HepG2 (cell line): ENCODE measurements around the gene COA3. TPM values are rescaled to one million over a fixed set of nuclear protein-coding genes. Genes with fewer than 3 reads are reported as not detected.

ENCODE experiments used
- ATAC-seq: fragments of 200-7000 bp; cut with Tn5 transposase; 3 replicates; pipeline ENCODE4 v1.9.1; 2020; ENCODE audit warnings: mild to moderate bottlenecking, moderate library complexity
- BruUV-seq: library from RNA; stranded (reverse); fragments of 400-500 nt; replicated peaks from 2 replicates; lab custom pipeline; 2021; lab: Mats Ljungman, UMichigan
- CTCF ChIA-PET: fragments of 300-600 bp; formaldehyde crosslinking; extraction: SDS; loops from one replicate; lab custom pipeline; 2021; ENCODE audit warnings: low total read pairs, inconsistent platforms, low intra/inter-chr PET ratio; lab: Yijun Ruan, JAX
- POLR2A ChIA-PET: fragments of 350-600 bp; sonication (Branson Sonifier 250); formaldehyde crosslinking; loops from one replicate; lab custom pipeline; 2020; ENCODE audit warnings: antibody characterized with exemption, inconsistent platforms; lab: Yijun Ruan, JAX
- DNase-seq: peaks from one replicate; pipeline ENCODE4 v3.0.0-alpha.2; 2015; ENCODE audit warnings: low spot score
- FAIRE-seq: peaks from 3 replicates; lab custom pipeline; 2011; peaks lifted over from hg19 to GRCh38; lab: Jason Lieb, UNC
- H2AFZ ChIP-seq: one replicate; pipeline ENCODE4 v1.6.1; 2011; ENCODE audit warnings: low read length, inconsistent platforms
- H3K27ac ChIP-seq: fragments of 300-600 bp; 3 replicates; pipeline ENCODE4 v1.8.0; 2011; ENCODE audit warnings: mixed run types, mild to moderate bottlenecking, mixed read lengths, low read length, inconsistent platforms; ENCODE audit not compliant: insufficient read depth; ENCODE audit errors: extremely low read length
- H3K27me3 ChIP-seq, 2 experiments: fragments of 200-600 bp in 1 of 2; 2 replicates in 1 of 2; 3 replicates in 1 of 2; pipeline versions ENCODE4 v1.6.0 to v1.8.0; 2011; ENCODE audit warnings: low read length in 2 of 2, mild to moderate bottlenecking in 2 of 2, moderate library complexity in 2 of 2, inconsistent platforms in 1 of 2; ENCODE audit not compliant: insufficient read depth in 2 of 2, control insufficient read depth in 1 of 2
- H3K36me3 ChIP-seq, 2 experiments: fragments of 200-600 bp in 1 of 2; replicated peaks in 1 of 2; 2 replicates in 1 of 2; 3 replicates in 1 of 2; pipeline versions ENCODE4 v1.5.1 to v1.8.0; 2011; ENCODE audit warnings: low read length in 2 of 2, inconsistent platforms in 1 of 2; ENCODE audit not compliant: insufficient read depth in 2 of 2, control insufficient read depth in 1 of 2
- H3K4me1 ChIP-seq: 2 replicates; pipeline ENCODE4 v1.5.1; 2012; ENCODE audit warnings: low read length, inconsistent platforms; ENCODE audit not compliant: insufficient read depth
- H3K4me2 ChIP-seq: 2 replicates; pipeline ENCODE4 v1.6.0; 2011; ENCODE audit warnings: low read depth, low read length, inconsistent platforms
- H3K4me3 ChIP-seq, 3 experiments: fragments of 200-600 bp in 1 of 3; sonication (generic), shearing (Covaris generic) in 1 of 3; replicated peaks in 1 of 3; 2 replicates each; pipeline ENCODE4 v1.5.1; 2011 to 2016; ENCODE audit warnings: low read length in 3 of 3, inconsistent platforms in 2 of 3, low read depth in 2 of 3, mild to moderate bottlenecking in 2 of 3, control low read depth in 1 of 3, mixed read lengths in 1 of 3; ENCODE audit not compliant: insufficient read depth in 1 of 3
- H3K79me2 ChIP-seq: one replicate; pipeline ENCODE4 v1.6.1; 2011; ENCODE audit warnings: low read length, inconsistent platforms; ENCODE audit not compliant: insufficient read depth
- H3K9ac ChIP-seq: 2 replicates; pipeline ENCODE4 v1.6.0; 2011; ENCODE audit warnings: mild to moderate bottlenecking, low read depth, low read length, inconsistent platforms; ENCODE audit not compliant: insufficient read depth
- H3K9me3 ChIP-seq: 2 replicates; pipeline ENCODE4 v1.5.1; 2012; ENCODE audit warnings: mild to moderate bottlenecking, low read length
- H4K20me1 ChIP-seq: 2 replicates; pipeline ENCODE4 v1.6.0; 2011; ENCODE audit warnings: inconsistent platforms, mild to moderate bottlenecking, low read length, moderate library complexity; ENCODE audit not compliant: insufficient read depth
- AKAP8 ChIP-seq: sonication (generic); formaldehyde crosslinking; IDR thresholded peaks from 2 replicates; pipeline ENCODE4 v1.5.1; 2020; ENCODE audit warnings: mild to moderate bottlenecking, missing genetic modification reagents
- ARHGAP35 ChIP-seq: sonication (generic); formaldehyde crosslinking; IDR thresholded peaks from 2 replicates; pipeline ENCODE4 v1.9.0; 2022; ENCODE audit warnings: mild to moderate bottlenecking, inconsistent platforms, moderate library complexity, missing genetic modification reagents, borderline replicate concordance
- BHLHE40 ChIP-seq: IDR thresholded peaks from 2 replicates; pipeline ENCODE4 v1.6.1; 2011; ENCODE audit warnings: low read length, improper control_type of control experiment
- KAT8 ChIP-seq: IDR thresholded peaks from 2 replicates; pipeline ENCODE4 v1.6.1; 2016; ENCODE audit warnings: missing genetic modification reagents, missing compliant biosample characterization
- KDM2A ChIP-seq: sonication (generic); formaldehyde crosslinking; IDR thresholded peaks from 2 replicates; pipeline ENCODE4 v1.4.0; 2020; ENCODE audit warnings: low read depth, missing genetic modification reagents, borderline replicate concordance
- KDM3A ChIP-seq: IDR thresholded peaks from 2 replicates; pipeline ENCODE4 v1.6.1; 2018; ENCODE audit warnings: low read depth, missing compliant biosample characterization
- NFATC3 ChIP-seq: sonication (generic); formaldehyde crosslinking; IDR thresholded peaks from 2 replicates; pipeline ENCODE4 v1.5.1; 2020; ENCODE audit warnings: mild to moderate bottlenecking, missing genetic modification reagents
- POLR2AphosphoS5 ChIP-seq: IDR thresholded peaks from 2 replicates; pipeline ENCODE4 v1.6.1; 2012; ENCODE audit warnings: low read depth, low read length
- SSRP1 ChIP-seq: IDR thresholded peaks from 2 replicates; pipeline ENCODE4 v1.6.1; 2016; ENCODE audit warnings: control low read depth
- TARDBP ChIP-seq: sonication (generic); formaldehyde crosslinking; IDR thresholded peaks from 2 replicates; pipeline ENCODE4 v1.8.0; 2022; ENCODE audit warnings: mild to moderate bottlenecking, missing genetic modification reagents
- TCF7 ChIP-seq: sonication (generic); IDR thresholded peaks from 2 replicates; pipeline ENCODE4 v1.6.1; 2016; ENCODE audit warnings: antibody characterized with exemption, low read depth
- ZBTB1 ChIP-seq: sonication (generic); formaldehyde crosslinking; IDR thresholded peaks from 2 replicates; pipeline ENCODE4 v1.4.0; 2020; ENCODE audit warnings: missing genetic modification reagents, borderline replicate concordance
- ZNF20 ChIP-seq: sonication (generic); formaldehyde crosslinking; IDR thresholded peaks from 2 replicates; pipeline ENCODE4 v1.4.0; 2020; ENCODE audit warnings: mild to moderate bottlenecking, moderate library complexity, missing genetic modification reagents
- ZNF224 ChIP-seq: sonication (generic); formaldehyde crosslinking; IDR thresholded peaks from 2 replicates; pipeline ENCODE4 v1.5.0; 2020; ENCODE audit warnings: mild to moderate bottlenecking, missing genetic modification reagents
- ZNF33A ChIP-seq: sonication (generic); formaldehyde crosslinking; IDR thresholded peaks from 2 replicates; pipeline ENCODE4 v1.5.1; 2020; ENCODE audit warnings: missing genetic modification reagents, mild to moderate bottlenecking, moderate library complexity, borderline replicate concordance
- ZNF550 ChIP-seq: sonication (generic); formaldehyde crosslinking; IDR thresholded peaks from 2 replicates; pipeline ENCODE4 v1.4.0; 2020; ENCODE audit warnings: mild to moderate bottlenecking, missing genetic modification reagents, borderline replicate concordance
- WGBS: methylation state at CpG from one replicate; pipeline ENCODE4 v1.1.6; 2017; ENCODE audit warnings: low lambda C conversion rate; 5-methylcytosine and 5-hydroxymethylcytosine counted together
- in situ Hi-C: cut with HindIII; loops from 2 replicates; pipeline ENCODE4 v1.10.0; 2017; ENCODE audit warnings: low pct_unique_long_range_greater_than_20kb; ENCODE audit not compliant: extremely low pct_ligation_motif_present
- intact Hi-C: fragments of 100-400 bp; cut with micrococcal nuclease; formaldehyde crosslinking; loops from one replicate; pipeline ENCODE4 v1.10.0; 2022; ENCODE audit not compliant: unreplicated experiment
- polyA plus RNA-seq, 8 experiments: library from polyadenylated mRNA; depleted of rRNA in 3 of 8; stranded (reverse) in 7 of 8; unstranded in 1 of 8; fragments of >200 nt; fragmentation: Illumina TruSeq in 4 of 8; extraction: Trizol in 4 of 8; gene quantifications; 2 replicates each; pipeline versions ENCODE4 v1.2.1 to v1.2.3, GENCODE V29; 2011 to 2016; ENCODE audit warnings: low read depth in 4 of 8, missing spikeins in 1 of 8, mixed read lengths in 1 of 8; ENCODE audit not compliant: insufficient read depth in 1 of 8
- total RNA-seq, 5 experiments: library from RNA; depleted of rRNA; stranded (reverse); fragments of >200 nt; fragmentation: Illumina TruSeq; extraction: Trizol; gene quantifications; 2 replicates each; pipeline ENCODE4 v1.2.3, GENCODE V29; 2016; ENCODE audit warnings: low read depth in 1 of 5
- TF ChIP-seq, protein P1 (sequence below): sonication (generic); formaldehyde crosslinking; conservative IDR thresholded peaks from 2 replicates; pipeline ENCODE4 v1.8.0; 2022; ENCODE audit warnings: low read depth, missing genetic modification reagents
- TF ChIP-seq, protein P2 (sequence below): sonication (generic); formaldehyde crosslinking; IDR thresholded peaks from 2 replicates; pipeline ENCODE4 v1.8.0; 2022; ENCODE audit warnings: mild to moderate bottlenecking, missing genetic modification reagents; ENCODE audit not compliant: insufficient replicate concordance
- TF ChIP-seq, protein P3 (sequence below): sonication (generic); formaldehyde crosslinking; IDR thresholded peaks from 2 replicates; pipeline ENCODE4 v1.4.0; 2020; ENCODE audit warnings: mild to moderate bottlenecking, missing genetic modification reagents
- TF ChIP-seq, protein P4 (sequence below): fragments of 450-650 bp; IDR thresholded peaks from 2 replicates; pipeline ENCODE4 v1.6.1; 2016

The COA3 gene
- total and polyA plus RNA-seq, 2 of the 13 experiments (the other 11 are each of a cell fraction or from before 2014, with no cell fraction given): 133 to 202 TPM

DNA sequence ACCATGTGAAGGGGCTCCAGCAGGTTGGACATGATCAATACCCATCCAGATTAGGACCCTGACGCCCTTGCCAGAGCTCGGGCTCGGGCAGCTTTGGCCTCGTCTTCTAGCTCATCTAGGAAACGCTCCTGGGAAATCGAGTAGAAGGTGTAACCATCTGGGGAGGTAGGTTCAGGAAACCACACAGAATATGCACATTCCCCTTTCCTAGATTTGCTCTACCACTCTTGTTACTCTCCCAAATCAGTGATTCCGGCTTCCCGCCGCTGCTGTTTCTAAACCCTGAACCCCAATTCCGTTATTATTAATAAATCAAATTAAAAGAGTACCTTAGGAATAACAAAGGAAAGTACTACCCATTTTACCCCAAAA lies 507 bp downstream of the COA3 start:
- WGBS: under 1% methylated on average over 10 of the region's 10 CpGs
- ChIA-PET POLR2A (interaction anchor here (0.6 to 12.5 kb wide), 40 partner anchors 9 to 518 kb away, joined by 3 to 278 read pairs (median 4); partner anchors contain the start of genes BECN1, EZH1, PLEKHH3 and PSMC3IP), CTCF (no interaction called here)
- DNase-seq: no peak
- H3K79me2 ChIP-seq: peaks cover 19% of the 10 kb centered on the region
- peak overlapping the region; percentile 88 to 94 (median 94) for H3K4me3 ChIP-seq
- H2AFZ ChIP-seq: no peak overlapping the region
- intact Hi-C loops: loop anchor here (2.0 kb wide), 1 partner anchor 27 kb away; the partner anchor contains the start of gene BECN1
- H4K20me1 ChIP-seq: no peaks in the 10 kb centered on the region
- no peak for FAIRE-seq
- peak; percentile 2; the same call in 2 of the 3 replicates for ATAC-seq
- no peaks in the 10 kb centered on the region for H3K9me3 ChIP-seq
- H3K4me1 ChIP-seq: peaks cover 51% of the 10 kb centered on the region
- H3K27me3 ChIP-seq: no peaks in the 10 kb centered on the region; a peak in 2 of 5 replicates
- H3K9ac ChIP-seq: peak overlapping the region; percentile 94
- peak overlapping the region; percentile 100 for H3K4me2 ChIP-seq
- H3K27ac ChIP-seq: peak overlapping the region; percentile 88
- in situ Hi-C loops: no loop called here
- no TSS peak for BruUV-seq
- H3K36me3 ChIP-seq: peaks cover 0 to 2% of the 10 kb centered on the region in 2 experiments; a peak in 3 of 5 replicates
- no peak for TF ChIP-seq SSRP1 (CRISPR knock-in tag)
- TF ChIP-seq ZNF33A (CRISPR knock-in tag): no peak
- TF ChIP-seq ZNF20 (CRISPR knock-in tag): no peak
- no peak for TF ChIP-seq TCF7
- TF ChIP-seq, protein P1, sequence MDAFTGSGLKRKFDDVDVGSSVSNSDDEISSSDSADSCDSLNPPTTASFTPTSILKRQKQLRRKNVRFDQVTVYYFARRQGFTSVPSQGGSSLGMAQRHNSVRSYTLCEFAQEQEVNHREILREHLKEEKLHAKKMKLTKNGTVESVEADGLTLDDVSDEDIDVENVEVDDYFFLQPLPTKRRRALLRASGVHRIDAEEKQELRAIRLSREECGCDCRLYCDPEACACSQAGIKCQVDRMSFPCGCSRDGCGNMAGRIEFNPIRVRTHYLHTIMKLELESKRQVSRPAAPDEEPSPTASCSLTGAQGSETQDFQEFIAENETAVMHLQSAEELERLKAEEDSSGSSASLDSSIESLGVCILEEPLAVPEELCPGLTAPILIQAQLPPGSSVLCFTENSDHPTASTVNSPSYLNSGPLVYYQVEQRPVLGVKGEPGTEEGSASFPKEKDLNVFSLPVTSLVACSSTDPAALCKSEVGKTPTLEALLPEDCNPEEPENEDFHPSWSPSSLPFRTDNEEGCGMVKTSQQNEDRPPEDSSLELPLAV: no peak
- TF ChIP-seq ARHGAP35 (CRISPR knock-in tag): no peak
- TF ChIP-seq KAT8 (CRISPR knock-in tag): no peak
- TF ChIP-seq, protein P2, sequence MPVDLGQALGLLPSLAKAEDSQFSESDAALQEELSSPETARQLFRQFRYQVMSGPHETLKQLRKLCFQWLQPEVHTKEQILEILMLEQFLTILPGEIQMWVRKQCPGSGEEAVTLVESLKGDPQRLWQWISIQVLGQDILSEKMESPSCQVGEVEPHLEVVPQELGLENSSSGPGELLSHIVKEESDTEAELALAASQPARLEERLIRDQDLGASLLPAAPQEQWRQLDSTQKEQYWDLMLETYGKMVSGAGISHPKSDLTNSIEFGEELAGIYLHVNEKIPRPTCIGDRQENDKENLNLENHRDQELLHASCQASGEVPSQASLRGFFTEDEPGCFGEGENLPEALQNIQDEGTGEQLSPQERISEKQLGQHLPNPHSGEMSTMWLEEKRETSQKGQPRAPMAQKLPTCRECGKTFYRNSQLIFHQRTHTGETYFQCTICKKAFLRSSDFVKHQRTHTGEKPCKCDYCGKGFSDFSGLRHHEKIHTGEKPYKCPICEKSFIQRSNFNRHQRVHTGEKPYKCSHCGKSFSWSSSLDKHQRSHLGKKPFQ: peak; percentile 48
- no peak for TF ChIP-seq KDM3A
- TF ChIP-seq, protein P3, sequence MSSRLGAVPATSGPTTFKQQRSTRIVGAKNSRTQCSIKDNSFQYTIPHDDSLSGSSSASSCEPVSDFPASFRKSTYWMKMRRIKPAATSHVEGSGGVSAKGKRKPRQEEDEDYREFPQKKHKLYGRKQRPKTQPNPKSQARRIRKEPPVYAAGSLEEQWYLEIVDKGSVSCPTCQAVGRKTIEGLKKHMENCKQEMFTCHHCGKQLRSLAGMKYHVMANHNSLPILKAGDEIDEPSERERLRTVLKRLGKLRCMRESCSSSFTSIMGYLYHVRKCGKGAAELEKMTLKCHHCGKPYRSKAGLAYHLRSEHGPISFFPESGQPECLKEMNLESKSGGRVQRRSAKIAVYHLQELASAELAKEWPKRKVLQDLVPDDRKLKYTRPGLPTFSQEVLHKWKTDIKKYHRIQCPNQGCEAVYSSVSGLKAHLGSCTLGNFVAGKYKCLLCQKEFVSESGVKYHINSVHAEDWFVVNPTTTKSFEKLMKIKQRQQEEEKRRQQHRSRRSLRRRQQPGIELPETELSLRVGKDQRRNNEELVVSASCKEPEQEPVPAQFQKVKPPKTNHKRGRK (CRISPR knock-in tag): no peak
- TF ChIP-seq, protein P4, sequence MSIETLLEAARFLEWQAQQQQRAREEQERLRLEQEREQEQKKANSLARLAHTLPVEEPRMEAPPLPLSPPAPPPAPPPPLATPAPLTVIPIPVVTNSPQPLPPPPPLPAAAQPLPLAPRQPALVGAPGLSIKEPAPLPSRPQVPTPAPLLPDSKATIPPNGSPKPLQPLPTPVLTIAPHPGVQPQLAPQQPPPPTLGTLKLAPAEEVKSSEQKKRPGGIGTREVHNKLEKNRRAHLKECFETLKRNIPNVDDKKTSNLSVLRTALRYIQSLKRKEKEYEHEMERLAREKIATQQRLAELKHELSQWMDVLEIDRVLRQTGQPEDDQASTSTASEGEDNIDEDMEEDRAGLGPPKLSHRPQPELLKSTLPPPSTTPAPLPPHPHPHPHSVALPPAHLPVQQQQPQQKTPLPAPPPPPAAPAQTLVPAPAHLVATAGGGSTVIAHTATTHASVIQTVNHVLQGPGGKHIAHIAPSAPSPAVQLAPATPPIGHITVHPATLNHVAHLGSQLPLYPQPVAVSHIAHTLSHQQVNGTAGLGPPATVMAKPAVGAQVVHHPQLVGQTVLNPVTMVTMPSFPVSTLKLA: no peak
- no peak; the same call in 1 of the 2 replicates for TF ChIP-seq ZNF224 (CRISPR knock-in tag)
- no peak for TF ChIP-seq KDM2A (CRISPR knock-in tag)
- TF ChIP-seq AKAP8 (CRISPR knock-in tag): 0 out of 2 replicates have a peak, but pooled peaks have one; percentile 9
- peak; percentile 31; the same call in 1 of the 2 replicates for TF ChIP-seq ZNF550
- TF ChIP-seq POLR2AphosphoS5: no peak
- TF ChIP-seq ZBTB1 (CRISPR knock-in tag): no peak
- no peak for TF ChIP-seq BHLHE40
- no peak for TF ChIP-seq NFATC3 (CRISPR knock-in tag)
- TF ChIP-seq TARDBP (CRISPR knock-in tag): no peak
